ENCODE data around the gene CIAO2B. TPM values are rescaled to one million over a fixed set of nuclear protein-coding genes. Genes with fewer than 3 reads are reported as not detected.

Gene CIAO2B
- total RNA-seq, 2 donors from 2014 or later: 105 to 146 TPM

DNA sequence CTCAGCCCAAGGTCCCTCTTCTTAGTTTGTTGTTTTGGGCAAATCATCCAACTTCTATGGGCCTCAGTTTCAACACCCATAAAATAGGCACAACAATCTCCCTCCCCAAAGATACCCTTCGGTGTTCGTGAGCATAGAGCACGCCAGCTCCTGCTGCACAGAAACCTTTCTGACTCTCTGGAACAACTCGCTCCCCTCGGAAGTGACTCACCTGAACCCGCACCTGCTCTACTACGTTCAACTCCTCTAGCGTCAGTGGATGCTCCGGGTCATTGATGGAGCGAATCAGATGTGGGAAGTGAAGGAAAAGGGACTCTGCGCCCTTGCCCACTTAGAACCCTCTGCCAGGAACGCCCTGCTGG is 445 bp downstream of the CIAO2B start:
- Histone ChIP-seq H3K27me3 (no peaks in the 10 kb centered on the region), H3K4me1 (peaks cover 20% of the 10 kb centered on the region), H3K9me3 (no peaks in the 10 kb centered on the region), H3K4me3 (peak overlapping the region; percentile 94), H3K27ac (peak overlapping the region; percentile 86), H3K36me3 (no peaks in the 10 kb centered on the region), H3K9ac (ENCODE audit: low read depth in 2 of 2, low read length in 2 of 2) (peak overlapping the region; percentile 97 to 99)
- intact Hi-C loops (cut with DNase I): loop anchor here (5.0 kb wide), 1 partner anchor 36 kb away; no protein-coding TSS in a partner anchor
- no peak for DNase-seq
- TF ChIP-seq, protein P1, sequence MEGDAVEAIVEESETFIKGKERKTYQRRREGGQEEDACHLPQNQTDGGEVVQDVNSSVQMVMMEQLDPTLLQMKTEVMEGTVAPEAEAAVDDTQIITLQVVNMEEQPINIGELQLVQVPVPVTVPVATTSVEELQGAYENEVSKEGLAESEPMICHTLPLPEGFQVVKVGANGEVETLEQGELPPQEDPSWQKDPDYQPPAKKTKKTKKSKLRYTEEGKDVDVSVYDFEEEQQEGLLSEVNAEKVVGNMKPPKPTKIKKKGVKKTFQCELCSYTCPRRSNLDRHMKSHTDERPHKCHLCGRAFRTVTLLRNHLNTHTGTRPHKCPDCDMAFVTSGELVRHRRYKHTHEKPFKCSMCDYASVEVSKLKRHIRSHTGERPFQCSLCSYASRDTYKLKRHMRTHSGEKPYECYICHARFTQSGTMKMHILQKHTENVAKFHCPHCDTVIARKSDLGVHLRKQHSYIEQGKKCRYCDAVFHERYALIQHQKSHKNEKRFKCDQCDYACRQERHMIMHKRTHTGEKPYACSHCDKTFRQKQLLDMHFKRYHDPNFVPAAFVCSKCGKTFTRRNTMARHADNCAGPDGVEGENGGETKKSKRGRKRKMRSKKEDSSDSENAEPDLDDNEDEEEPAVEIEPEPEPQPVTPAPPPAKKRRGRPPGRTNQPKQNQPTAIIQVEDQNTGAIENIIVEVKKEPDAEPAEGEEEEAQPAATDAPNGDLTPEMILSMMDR (IDR thresholded peaks at IDR 0.05): no peak

DNA sequence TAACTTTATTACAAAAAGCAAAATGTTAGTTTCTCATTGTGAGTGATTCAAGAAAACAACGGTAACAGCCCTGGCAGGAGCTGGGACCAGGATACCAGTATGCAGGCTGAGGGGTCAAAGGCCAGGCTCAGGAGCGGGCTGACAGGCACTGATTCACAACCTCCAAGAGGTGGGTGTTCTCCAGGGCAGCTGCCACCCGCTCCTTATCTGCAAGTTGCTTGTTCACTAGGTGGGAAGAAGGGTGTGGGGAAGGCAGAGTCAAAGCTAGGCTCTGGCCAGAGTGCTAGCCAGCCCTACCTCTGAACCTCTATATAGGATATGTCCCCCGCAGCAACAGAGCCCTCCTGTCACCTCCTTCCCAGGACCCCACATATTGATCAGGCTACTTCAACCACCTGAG is 2.1 kb downstream of the CIAO2B start:
- no peaks in the 10 kb centered on the region for H3K27me3 ChIP-seq
- TF ChIP-seq, protein P1 (IDR thresholded peaks at IDR 0.05): no peak
- no peak overlapping the region for H3K27ac ChIP-seq
- H3K4me1 ChIP-seq: peaks cover 13% of the 10 kb centered on the region
- intact Hi-C loops (cut with DNase I): loop anchor here (5.0 kb wide), 1 partner anchor 35 kb away; no protein-coding TSS in a partner anchor
- no peak overlapping the region for H3K9ac ChIP-seq (ENCODE audit: low read depth in 2 of 2, low read length in 2 of 2)
- no peaks in the 10 kb centered on the region for H3K36me3 ChIP-seq
- DNase-seq: no peak
- H3K9me3 ChIP-seq: no peaks in the 10 kb centered on the region
- no peak overlapping the region for H3K4me3 ChIP-seq

DNA sequence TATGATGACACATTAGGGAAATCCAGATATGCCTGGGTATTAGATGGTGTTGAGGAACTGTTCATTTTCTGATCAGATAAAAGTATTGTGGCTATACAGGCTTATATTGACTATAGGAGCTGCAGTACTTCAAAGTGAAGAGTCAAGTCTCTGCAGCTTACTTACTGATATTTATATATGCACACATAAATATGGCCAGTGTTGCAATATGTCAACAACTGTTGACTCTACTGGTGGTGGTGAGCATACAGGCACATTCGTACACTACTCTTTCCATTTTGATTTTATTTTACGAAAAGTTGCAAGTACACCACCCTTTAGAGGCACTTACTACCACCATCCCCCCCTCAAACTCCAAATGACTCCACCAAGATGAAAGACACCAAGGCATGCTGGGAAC is 2.5 kb downstream of the CIAO2B start:
- no peak for DNase-seq
- H3K36me3 ChIP-seq: no peaks in the 10 kb centered on the region
- TF ChIP-seq, protein P1 (IDR thresholded peaks at IDR 0.05): no peak
- H3K4me3 ChIP-seq: no peak overlapping the region
- H3K4me1 ChIP-seq: peaks cover 12% of the 10 kb centered on the region
- H3K9me3 ChIP-seq: no peaks in the 10 kb centered on the region
- intact Hi-C loops (cut with DNase I): loop anchor here (5.0 kb wide), 1 partner anchor 34 kb away; no protein-coding TSS in a partner anchor
- no peaks in the 10 kb centered on the region for H3K27me3 ChIP-seq
- H3K27ac ChIP-seq: no peak overlapping the region
- peak overlapping the region in 1 of 2 donors; percentile 2 for H3K9ac ChIP-seq (ENCODE audit: low read depth in 2 of 2, low read length in 2 of 2)

DNA sequence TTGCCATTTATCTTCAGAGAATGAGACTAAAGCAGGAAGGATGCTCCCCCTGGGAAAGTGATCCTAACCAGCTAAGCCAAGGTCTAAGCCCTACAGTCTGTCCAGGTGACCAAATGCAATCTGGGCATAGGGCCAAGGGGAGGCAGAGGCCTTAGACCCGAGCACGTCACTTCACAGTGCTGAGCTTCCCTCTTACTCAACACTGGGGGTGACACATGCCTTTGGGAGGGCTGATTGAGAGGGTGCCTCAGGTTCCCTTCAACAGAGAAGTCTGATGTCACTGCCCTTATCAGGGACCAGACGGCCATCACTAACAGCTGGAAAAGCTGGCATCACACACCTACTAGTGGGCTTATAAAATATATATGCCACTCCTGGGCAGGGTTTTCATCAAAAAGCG is 4.0 kb downstream of the CIAO2B start:
- Histone ChIP-seq H3K36me3 (no peaks in the 10 kb centered on the region), H3K27ac (no peak overlapping the region), H3K9ac (ENCODE audit: low read depth in 2 of 2, low read length in 2 of 2) (no peak overlapping the region), H3K4me3 (no peak overlapping the region), H3K27me3 (peaks cover 6% of the 10 kb centered on the region), H3K4me1 (peaks cover 12% of the 10 kb centered on the region), H3K9me3 (no peaks in the 10 kb centered on the region)
- peak; percentile 56 for DNase-seq
- TF ChIP-seq, protein P1 (IDR thresholded peaks at IDR 0.05): no peak
- intact Hi-C loops (cut with DNase I): loop anchor here (5.0 kb wide), 1 partner anchor 33 kb away; no protein-coding TSS in a partner anchor

DNA sequence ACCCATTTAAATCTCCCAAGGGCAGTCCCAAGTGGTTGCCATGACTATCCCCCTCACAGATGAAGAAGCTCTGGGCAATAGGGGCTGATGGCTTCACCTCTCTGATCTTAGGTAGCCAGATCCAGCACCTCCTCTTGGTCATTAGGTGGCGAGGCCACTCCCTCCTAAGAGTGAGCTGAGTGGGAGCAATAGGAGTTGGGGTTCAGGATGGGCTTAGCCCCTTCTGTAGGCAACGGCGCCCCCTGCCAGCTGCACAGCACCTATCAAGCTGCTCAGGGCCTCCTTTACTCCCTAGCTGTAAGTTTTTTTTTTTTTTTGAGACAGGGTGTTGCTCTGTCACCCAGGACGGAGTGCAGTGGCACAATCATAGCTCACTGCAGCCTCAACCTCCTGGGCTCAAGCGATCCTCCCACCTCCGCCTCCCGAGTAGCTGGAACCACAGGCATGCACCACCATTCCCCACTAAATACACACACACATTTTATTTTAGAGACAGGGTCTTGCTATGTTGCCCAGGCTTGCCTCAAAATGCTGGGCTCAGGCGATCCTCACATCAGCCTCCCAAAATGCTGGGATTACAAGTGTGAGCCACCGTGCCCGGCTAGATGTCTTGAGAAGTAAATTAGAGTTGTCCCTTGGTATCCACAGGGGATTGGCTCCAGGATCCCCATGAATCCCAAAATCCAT is 5.4 kb downstream of the CIAO2B start:
- no peak overlapping the region for H3K9ac ChIP-seq (ENCODE audit: low read depth in 2 of 2, low read length in 2 of 2)
- no peak overlapping the region for H3K4me3 ChIP-seq
- intact Hi-C loops (cut with DNase I): no loop called here
- DNase-seq: no peak
- peaks cover 12% of the 10 kb centered on the region for H3K4me1 ChIP-seq
- TF ChIP-seq, protein P1 (IDR thresholded peaks at IDR 0.05): peak; percentile 17
- H3K27ac ChIP-seq: no peak overlapping the region
- H3K27me3 ChIP-seq: peaks cover 15% of the 10 kb centered on the region
- no peaks in the 10 kb centered on the region for H3K9me3 ChIP-seq
- H3K36me3 ChIP-seq: no peaks in the 10 kb centered on the region
